Astrocyte (in vitro differentiated cells and primary cell): ENCODE results near the gene CNTNAP5.

Source experiments
- EZH2 ChIP-seq: IDR thresholded peaks from 2 replicates; pipeline ENCODE4 v1.6.1; 2012; ENCODE audit warnings: mild to moderate bottlenecking, low read length, inconsistent platforms; ENCODE audit not compliant: insufficient read depth
- TF ChIP-seq, protein P1 (sequence below): IDR thresholded peaks from 2 replicates; pipeline ENCODE4 v1.5.1; 2011; ENCODE audit warnings: low read depth, mild to moderate bottlenecking, inconsistent platforms, low read length, moderate library complexity; ENCODE audit not compliant: insufficient read depth

- TF ChIP-seq, protein P1, sequence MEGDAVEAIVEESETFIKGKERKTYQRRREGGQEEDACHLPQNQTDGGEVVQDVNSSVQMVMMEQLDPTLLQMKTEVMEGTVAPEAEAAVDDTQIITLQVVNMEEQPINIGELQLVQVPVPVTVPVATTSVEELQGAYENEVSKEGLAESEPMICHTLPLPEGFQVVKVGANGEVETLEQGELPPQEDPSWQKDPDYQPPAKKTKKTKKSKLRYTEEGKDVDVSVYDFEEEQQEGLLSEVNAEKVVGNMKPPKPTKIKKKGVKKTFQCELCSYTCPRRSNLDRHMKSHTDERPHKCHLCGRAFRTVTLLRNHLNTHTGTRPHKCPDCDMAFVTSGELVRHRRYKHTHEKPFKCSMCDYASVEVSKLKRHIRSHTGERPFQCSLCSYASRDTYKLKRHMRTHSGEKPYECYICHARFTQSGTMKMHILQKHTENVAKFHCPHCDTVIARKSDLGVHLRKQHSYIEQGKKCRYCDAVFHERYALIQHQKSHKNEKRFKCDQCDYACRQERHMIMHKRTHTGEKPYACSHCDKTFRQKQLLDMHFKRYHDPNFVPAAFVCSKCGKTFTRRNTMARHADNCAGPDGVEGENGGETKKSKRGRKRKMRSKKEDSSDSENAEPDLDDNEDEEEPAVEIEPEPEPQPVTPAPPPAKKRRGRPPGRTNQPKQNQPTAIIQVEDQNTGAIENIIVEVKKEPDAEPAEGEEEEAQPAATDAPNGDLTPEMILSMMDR, result no peak
- no peak for TF ChIP-seq EZH2
Observed at GRCh38 chr2:124104914-124105313, 79.8 kb downstream of the CNTNAP5 start.
